Measurements from ENCODE around the gene PTCD1.
"Not testable (repeated sequence)": the region's sequence is repeated elsewhere in the genome, so short reads cannot be mapped to it uniquely, and the experiment has no call there.

The PTCD1 gene

DNA sequence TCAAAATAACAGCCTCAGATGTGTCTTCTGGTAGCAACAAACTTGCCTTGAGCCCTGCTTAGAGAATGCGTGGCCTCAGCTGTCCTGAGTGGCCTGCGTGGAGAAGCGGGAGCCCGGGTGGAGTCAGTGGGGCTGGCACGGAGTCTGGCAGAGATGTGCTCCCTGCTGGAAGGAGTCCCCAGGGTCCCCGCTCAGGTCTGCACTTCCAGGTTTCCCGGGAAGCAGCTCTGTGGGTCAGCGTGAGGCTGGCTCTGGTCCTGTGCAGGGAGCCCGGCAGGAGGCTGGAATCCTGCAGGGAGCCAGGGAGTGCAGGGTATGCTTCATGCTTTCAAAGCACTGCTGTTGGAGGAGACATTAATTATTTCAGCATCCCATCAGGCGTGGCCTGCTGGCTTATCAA lies 10.3 kb upstream of the PTCD1 start:
- no peak for DNase-seq (ENCODE audit: low spot score)

DNA sequence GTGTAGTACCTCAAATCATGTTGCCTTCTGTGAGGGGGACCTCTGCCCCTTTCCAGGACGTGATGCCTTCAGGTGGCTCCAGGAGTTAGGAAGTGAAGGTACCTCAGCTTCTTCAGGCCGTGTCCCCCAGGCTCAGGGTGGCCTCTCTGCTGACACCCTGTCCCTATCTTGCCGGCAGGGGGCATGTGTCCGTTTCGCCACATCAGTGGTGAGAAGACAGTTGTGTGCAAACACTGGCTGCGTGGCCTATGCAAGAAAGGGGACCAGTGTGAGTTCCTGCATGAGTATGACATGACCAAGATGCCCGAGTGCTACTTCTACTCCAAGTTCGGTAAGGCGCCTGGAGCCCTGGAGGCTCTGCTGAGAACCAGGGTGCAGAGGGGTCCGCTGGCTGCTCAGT lies 9.3 kb upstream of the PTCD1 start:
- no peak for DNase-seq (ENCODE audit: low spot score)

DNA sequence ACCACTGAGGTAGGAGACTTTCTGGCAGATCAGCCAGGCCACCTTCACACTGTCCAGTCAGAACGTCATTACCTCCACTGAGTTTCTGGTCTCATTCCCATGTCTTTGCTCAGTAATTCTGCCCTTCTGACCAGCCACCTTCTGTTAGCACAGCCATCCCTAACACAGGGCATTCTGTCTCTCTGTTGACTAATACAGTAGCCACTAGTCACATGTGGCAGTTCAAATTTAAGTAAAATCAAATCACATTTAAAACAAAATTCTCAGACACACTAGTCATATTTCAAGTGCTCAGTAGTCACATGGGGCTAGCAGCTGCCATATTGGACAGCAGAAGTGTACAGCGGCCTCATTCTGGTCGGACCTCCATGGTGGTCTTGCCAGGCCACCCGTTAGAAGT lies 7.5 kb upstream of the PTCD1 start:
- no peak for DNase-seq (ENCODE audit: low spot score)

DNA sequence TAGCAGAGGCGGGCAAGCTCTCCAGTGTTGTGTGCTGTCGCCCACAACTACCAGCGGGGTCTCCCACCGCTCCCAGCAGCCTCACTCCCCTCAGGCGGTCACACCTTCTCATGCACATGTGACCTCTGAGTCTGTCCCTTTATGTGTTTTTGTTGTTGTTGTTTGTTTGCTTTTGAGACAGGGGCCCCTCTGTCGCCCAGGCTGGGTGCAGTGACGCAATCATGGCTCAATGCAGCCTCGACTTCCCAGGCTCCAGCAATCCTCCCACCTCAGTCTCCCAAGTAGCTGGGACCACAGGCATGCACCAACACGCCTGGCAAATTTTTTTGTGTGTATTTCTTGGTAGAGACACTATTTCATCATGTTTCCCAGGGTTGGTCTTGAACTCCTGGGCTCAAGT lies 1.6 kb upstream of the PTCD1 start:
- DNase-seq (ENCODE audit: low spot score) = no peak

DNA sequence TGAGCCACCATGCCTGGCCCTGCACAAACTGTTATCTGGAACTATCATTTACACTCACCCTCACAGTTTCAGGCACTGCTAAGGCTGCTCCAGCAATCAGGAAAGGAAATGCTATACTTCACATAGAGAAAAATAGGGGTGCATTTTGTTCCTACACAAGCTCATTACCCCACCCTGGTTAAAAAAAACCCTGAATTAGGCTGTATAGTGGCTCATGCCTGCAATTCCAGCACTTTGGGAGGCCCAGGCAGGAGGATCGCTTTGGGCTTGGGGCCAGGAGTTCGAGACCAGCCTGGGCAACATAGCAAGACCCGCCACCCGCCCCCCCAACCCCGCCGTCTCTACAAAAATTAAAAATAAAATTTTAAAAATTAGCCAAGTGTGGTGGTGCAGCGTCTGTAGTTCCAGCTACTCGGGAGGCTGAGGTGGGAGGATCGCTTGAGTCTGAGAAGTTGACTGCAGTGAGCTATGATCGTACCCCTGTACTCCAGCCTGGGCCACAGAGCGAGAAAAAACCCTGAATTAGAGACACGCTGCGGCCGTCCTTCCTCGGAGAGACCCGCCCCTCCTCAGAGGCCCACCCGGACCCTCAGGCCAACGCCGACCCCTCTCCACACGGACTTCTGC lies 539 bp downstream of the PTCD1 start:
- DNase-seq (ENCODE audit: low spot score) = no peak

DNA sequence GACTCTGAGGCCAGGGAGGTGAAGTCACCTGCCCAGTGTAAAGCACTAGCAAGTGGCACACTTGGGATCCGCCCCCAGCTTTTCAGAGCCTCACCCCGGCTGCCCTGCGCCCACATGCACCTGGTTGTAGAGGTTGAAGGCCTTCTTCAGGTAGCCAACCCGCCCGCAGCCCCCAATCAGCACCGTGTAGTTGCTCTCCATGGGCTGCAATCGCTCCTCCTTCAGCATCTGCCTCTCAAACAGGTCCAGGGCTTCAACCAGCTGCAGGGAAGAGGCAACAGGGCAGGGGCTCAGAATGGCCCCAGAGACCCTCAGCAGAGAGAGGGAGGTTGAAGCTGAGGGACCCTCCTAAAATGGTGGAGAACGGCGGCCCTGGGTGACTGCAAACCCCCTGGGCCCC lies 5.4 kb downstream of the PTCD1 start:
- no peak for DNase-seq (ENCODE audit: low spot score)

DNA sequence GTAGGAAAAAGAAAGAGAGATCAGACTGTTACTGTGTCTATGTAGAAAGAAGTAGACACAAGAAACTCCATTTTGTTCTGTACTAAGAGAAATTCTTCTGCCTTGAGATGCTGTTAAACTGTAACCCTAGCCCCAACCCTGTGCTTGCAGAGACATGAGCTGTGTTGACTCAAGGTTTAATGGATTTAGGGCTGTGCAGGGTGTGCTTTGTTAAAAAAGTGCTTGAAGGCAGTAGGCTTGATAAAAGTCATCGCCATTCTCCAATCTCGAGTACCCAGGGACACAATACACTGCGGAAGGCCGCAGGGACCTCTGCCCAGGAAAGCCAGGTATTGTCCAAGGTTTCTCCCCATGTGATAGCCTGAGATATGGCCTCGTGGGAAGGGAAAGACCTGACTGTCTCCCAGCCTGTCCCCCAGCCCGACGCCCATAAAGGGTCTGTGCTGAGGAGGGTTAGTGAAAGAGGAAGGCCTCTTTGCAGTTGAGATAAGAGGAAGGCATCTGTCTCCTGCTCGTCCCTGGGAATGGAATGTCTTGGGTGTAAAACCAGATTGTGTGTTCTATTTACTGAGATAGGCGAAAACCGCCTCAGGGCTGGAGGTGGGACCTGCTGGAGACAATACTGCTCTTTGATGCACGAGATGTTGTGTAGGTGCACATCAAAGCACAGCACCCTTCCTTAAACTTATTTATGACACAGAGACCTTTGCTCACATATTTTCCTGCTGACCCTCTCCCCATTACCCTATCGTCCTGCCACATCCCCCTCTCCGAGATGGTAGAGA lies 6.7 kb downstream of the PTCD1 start:
- DNase-seq (ENCODE audit: low spot score) = not testable (repeated sequence)

DNA sequence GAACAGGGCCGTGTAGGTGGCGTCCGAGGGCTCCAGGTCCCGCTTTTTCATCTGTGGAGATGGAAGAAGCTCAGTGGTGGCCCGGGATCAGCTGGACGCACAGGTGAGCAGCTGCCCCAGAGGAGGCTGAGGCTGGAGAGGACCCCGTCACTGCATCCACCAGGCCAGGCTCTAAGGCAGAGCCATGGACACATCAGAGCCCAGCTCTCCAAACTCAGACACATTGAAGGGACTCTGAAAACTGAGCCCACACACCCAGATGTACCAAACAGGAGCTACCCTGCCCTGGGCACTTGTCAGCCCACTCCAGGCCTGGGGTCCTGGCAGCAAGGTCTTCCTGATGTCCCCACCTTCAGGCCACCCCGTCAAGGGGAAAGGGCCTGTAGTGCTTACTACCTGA lies 8.8 kb downstream of the PTCD1 start:
- DNase-seq (ENCODE audit: low spot score) = no peak

DNA sequence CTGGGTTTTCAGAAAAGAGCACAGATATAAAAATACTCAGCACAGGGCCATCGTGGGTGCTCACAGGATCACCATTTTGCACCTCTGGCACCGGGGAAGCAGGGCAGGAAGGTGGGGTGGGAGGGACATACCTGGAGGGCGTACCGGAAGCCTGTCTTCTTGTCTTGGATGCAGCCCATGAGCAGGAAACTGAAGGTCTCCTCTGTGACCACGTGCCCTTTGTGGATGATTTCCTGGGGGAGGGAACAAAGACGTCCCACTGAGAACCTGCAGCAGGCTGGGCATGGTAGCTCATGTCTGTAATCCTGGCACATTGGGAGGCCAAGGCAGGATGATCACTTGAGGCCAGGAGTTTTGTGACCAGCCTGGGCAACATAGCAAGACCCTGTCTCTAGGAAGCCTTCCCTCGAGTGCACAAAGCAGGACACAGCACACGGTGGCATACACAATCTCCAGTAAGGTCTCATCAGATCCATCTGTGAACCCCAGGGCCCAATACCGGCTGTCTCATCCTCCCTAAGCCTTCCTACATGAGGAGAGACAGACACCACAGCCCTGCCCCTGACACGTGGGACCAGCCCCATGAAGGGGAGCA lies 9.5 kb downstream of the PTCD1 start:
- no peak for DNase-seq (ENCODE audit: low spot score)

DNA sequence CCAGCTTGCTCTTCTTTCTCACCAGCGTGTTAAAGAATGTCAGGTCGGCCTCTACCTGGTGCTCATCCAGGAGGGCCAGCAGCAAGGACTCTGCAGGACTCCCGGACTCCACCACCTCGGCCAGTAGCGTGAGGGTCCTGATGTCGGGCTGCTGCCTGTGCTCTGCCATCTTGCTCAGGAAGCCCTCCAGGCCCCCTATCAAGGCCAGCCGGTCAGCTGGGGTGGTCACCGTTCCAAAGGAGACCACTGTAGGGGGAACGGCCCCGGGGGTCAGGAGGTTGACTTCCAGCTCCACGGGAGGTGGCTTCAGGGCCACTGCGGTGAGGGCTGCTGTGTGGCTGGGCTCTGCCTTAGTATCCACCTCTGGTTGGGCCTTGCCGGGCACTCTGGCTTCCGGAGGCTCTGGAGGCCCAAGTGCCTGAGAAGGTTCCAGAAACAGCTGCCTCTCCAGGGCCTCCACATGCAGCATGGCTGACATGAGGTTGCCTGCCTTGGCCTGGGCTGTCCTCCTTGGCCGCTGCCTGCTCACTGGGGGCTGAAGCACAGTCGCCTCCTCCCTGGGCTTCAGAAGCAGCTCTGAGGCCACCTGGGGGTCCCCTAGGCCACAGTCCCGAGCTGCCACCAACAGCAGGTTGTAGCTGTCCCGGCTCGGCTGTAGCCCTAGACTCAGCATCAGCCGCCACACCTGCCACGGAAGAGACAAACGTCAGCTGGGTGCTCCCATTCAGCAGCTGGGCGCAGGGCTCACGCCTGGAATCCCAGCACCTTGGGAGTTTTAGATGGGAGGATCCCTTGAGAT lies 13.5 kb downstream of the PTCD1 start:
- DNase-seq (ENCODE audit: low spot score) = no peak

DNA sequence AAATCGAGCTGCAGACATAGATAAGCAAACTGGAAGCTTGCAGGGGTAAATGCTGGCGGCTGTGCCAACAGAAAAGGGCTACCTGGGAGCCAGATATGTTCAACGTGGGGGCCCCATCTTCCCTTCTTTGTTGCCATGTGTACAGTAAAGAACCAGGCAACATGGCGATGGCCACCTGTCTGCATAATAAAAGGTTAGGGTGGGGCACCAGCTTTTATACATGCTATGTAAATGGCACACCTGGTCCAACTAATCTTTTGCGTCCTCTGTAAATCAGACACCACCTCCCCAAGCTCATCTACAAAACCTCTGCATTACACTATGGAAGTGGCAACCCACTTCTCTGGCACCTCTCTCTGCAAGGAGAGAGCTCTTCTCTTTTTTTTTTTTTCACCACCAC lies 16.0 kb downstream of the PTCD1 start:
- DNase-seq (ENCODE audit: low spot score) = no peak

DNA sequence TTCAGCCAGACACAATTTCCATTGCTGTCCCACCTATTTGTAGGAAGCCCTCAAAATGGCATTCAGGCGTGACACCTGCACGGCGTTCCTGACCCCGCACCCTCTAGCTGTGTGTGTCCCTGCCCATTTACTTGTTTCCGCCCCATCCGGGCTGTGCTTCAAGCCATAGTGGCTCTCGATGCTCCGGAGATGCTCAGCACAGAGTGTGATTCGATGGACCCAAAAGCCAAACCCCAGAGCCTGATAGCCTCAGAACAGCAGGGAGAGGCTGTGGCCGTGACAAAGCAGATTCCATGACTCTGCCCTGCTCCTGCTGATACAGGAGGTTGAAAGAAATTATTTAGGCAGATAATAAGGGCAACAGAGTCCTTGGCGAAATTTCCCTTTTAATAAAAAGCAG lies 16.4 kb downstream of the PTCD1 start:
- no peak for DNase-seq (ENCODE audit: low spot score)

DNA sequence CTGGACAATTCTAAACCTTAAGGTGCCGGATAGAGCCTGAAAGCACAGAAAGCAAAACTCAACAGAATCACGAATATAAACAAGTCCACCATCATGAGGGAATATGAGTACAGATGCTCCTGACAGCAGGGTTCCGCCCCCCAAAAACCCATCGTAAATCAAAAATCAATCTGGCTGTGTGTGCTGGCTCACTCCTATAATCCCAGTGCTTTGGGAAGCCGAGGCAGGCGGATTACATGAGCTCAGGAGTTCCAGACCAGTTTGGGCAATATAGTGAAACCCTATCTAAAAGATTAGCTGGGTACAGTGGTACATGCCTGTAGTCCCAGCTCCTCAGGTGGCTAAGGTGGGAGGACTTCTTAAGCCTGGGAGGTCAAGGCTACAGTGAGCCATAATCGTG lies 17.6 kb downstream of the PTCD1 start:
- no peak for DNase-seq (ENCODE audit: low spot score)

DNA sequence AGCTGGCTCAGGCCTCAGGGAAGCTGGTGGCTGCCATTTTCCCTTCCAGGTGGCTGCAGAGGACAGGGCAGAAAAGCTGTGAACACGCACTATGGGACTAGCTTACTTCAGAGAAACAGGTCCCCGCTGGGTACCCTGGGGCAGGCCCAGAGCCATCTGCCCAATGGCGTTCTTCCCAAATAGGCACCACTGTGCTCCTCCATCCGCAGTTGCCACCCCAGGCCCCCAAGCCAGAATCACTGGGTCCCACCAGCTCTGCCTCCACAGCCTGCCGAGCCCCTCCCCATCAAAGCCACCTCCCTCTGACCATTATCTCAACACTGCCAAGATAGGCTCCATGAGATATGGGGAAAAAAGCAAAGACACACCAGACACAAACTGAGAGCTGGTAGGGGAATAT lies 18.4 kb downstream of the PTCD1 start:
- DNase-seq (ENCODE audit: low spot score) = no peak

DNA sequence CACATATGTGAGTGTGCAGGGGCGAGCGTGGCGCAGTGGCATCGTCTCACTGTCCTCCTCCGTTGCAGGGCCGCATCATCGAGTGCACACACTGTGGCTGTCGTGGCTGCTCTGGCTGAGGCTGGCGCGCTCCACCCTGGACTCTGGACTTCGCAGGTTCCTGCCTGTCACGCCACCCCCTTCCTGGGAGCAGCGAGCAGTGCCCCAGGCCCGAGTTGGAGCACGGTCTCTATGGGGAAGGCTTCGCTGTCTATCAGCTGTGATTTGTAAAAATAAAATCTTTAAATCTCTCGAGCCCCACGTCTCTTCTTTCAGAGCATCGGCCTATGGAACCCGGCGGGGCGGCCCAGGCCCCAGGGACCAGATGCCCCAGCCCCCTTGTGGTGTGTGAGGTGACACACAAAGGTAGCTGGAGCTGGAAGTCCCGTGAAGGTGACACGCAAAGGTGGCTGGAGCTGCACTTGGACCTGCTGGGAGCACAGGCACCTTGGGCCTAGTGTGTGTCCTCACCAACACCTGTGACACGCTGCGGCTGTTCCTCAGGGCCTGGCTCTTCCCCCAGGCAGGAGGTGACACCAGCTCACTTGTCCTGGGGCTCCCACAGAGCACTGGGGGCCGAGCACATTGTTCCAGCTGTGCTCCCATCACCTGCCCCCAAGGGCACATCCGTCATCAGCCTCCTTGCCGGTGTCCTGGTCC lies 19.1 kb downstream of the PTCD1 start:
- no peak for DNase-seq (ENCODE audit: low spot score)

DNA sequence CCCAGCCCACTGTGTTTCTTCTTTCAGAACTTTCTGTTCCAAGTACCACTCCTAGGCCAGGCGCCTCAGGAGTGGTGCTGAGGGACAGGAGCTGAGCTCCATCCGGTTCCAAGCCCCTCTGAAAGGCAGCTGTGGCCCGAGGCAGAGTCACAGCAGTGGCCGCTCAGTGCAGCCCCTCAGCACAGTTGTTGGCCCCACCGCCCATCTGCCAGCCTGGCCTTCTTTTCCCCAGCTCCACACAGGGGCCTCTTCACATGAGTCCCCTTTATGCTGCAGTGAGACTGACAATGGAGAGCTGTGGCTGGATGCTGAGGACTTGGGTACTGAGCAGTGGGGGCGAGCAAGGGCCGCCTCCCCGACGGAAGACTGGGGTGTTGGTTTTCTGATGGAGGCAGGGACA lies 20.3 kb downstream of the PTCD1 start:
- DNase-seq (ENCODE audit: low spot score) = no peak

DNA sequence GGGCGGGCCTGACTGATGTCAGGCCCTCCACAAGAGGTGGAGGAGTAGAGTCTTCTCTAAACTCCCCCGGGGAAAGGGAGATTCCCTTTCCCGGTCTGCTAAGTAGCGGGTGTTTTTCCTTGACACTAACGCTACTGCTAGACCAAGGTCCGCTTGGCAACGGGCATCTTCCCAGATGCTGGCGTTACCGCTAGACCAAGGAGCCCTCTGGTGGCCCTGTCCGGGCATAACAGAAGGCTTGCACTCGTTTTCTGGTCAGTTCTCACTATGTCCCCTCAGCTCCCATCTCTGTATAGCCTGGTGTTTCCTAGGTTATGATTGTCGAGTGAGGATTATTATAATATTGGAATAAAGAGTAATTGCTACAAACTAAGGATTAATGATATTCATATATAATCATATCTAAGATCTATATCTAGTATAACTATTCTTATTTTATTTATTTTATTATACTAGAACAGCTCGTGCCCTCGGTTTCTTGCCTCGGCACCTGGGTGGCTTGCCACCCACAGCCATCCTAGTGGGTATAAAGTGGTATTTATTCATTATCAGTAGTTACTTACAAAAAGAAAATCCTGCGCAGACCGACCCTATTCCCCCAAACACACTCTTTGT lies 23.0 kb downstream of the PTCD1 start:
- DNase-seq (ENCODE audit: low spot score) = not testable (repeated sequence)

DNA sequence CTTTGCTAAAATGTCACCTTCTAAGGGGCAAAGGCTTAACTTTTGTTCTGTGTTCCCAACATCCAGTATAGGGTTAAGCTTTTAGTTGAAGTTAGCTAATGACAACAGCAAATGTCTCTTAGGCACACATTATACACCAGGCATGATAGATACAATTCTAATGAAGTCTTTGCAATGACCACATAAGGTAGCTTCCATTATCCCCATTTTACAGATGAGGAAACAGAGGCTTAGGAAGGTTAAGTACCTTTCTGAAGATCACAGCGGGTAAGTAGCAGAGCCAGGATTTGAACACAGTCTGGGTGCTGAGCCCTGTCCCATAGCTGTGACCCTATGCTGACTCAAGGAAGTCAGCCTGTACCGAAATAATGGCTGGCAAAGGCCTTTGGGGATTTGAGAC lies 28.0 kb downstream of the PTCD1 start:
- DNase-seq (ENCODE audit: low spot score) = no peak

DNA sequence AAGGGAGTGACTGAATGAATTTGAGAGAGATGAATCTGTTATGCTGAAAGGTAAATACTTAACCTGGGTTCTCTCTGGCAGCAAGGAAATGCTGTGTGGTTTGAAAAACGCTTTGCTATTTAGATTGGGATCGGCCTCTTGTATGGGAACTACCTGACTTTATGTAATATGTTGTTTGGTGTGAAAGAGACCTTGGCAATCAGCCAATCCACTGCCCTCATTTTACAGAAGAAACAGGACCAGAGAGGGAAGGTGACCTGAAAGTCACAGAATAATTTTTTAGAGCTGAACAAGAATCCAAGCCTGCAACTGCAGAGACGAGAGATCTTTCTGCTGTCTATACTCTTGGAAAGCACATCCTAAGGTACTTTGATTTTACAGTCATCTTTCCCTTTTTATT lies 28.8 kb downstream of the PTCD1 start:
- DNase-seq (ENCODE audit: low spot score) = no peak

DNA sequence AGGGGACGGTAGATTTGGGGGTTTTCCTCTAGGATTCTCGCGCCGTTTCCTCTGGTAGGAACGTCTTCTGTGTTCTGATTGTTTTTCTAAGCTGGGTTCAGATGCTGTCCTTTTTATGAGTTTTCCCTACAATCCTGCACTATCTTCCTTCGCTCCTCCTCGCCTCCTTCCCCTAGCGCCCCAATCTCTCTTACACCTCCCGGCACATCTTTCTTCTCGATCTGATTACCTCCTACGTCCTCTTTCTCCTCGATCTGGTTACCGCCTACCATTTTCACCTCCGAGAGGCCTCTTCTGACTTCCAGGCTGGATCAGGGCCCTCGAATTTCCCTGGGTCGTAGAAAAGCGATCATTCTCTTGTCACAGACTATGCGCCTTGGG lies 29.4 kb downstream of the PTCD1 start:
- DNase-seq (ENCODE audit: low spot score) = no peak

DNA sequence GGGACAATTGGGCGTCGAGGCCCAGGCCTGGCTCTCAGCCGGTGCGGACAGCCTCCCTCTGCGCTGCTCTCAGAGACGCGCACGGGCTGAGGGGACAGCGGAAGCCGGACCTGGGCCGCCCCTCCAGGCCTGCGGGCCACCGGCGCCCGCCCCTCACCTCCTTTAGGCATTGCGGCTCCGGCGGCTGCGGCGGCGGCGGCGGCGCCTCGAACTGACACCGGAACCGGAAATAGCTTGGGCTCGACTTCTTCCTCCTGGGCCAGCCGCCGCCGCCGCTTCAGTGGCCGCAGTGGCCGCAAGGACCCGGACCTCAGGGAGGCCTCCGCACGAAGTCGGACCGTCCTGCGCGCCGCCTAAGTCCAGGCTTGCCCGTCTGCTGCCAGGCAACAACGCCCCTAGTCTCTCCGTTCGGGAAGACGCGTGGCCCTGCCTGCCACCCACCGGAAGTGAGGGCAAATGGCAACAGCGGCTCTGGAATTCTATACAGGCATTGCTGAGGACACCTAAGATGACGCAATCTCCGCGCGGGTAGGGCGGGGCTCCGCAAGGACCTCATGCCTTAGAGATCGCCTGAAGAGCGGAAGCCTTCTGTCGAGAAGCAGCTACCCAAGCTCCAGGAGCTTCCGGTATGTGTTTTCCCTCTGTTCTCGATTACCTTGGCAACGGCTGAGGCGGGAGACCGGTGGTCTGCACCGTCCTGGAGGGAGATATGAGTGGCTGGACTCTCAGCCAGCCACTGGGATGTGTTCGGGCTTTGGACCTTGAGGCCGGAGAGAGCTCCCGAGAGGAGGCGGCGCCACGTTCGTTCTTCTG lies 30.0 kb downstream of the PTCD1 start, which contains the start of the genes BUD31 and PDAP1:
Gene BUD31, plus strand, starts transcription at position 591 of the 813 bp plus-strand sequence. CDS start 2,124 bp downstream, outside the sequence.
Gene PDAP1, minus strand, starts transcription at position 219 of the 813 bp plus-strand sequence. Its CDS starts 49 bp downstream, at position 170.
- DNase-seq (ENCODE audit: low spot score) = peak; percentile 97
